ENCODE measurements around the gene OR4D2.

DNA sequence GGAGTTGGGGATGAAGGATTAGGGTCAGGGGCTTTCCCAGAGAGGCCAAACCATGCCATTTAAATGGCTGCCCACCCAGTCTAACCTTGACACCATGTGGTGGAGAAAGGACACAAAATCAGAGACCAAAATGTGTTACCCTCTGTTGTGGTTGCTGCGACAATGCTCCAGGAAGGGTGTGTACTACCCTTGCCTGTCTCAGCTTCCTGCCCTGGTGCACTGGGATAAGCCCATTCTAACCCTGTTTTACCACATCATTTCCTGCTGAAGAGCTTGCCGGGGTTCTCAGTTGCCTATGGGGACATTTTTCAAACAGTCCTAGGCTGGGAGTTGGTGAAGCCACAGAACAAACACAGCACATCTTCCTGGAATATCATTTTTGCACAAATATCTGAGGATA lies 13.7 kb upstream of the OR4D2 start:
- TF ChIP-seq CTCF (IDR thresholded peaks at IDR 0.05; ENCODE audit: low read depth, low read length): no peak
- no peak for TF ChIP-seq EZH2phosphoT487 (IDR thresholded peaks at IDR 0.05; ENCODE audit: low read depth)
